Measurements from ENCODE around the gene APCDD1.

- TF ChIP-seq CTCF (IDR thresholded peaks at IDR 0.05; ENCODE audit: borderline replicate concordance, extremely low read depth, low read length, poor library complexity, severe bottlenecking) (no peak), EZH2 (IDR thresholded peaks at IDR 0.05; ENCODE audit: borderline replicate concordance, low read depth, low read length, severe bottlenecking) (no peak)
Measured at GRCh38 chr18:10410472-10411308, 43.7 kb upstream of the APCDD1 start.
